Measurements from ENCODE around the gene KLHL12.

- no peak for TF ChIP-seq CTCF (IDR thresholded peaks at IDR 0.05)
- no peak for TF ChIP-seq EZH2 (IDR thresholded peaks at IDR 0.05; ENCODE audit: borderline replicate concordance, insufficient read depth, low read depth, low read length, poor library complexity, severe bottlenecking)
These were observed 13.5 kb upstream of the KLHL12 start for GRCh38 chr1:202940561-202940960.

Measured in B cell (primary cell).